ENCODE results near the gene OR10G3.

OR10G3 gene

DNA sequence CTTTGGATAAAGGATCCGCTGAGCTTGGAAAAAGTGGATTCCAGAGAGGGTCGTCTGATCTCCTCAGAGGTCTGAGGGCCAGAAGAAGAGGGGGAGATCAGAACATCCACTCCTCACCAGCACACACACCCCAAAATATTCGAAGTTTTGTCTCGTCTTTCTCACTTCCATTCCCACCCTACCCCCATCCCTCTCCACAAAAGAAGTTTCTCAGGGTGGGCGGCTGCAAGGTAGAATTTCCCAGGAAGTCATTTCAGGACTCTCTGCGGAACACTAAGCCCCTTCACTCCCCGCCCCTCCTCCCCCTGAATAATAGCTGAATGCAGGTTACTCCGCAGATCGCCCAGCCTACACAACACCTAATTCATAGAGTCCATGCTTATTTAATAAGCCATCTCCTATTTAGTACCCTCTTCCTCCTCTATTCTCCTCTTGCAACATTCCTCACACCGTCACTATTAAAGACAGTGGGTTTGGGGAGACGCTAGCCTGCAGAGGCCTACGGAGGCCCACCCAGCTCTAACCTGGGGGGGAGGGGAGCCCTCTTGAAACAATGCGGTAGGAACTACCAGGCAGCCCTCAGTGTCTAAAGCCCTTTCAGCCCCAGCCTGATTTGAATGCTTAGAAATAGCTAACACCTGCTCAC, 53.1 kb downstream of the OR10G3 start:
- no peaks in the 10 kb centered on the region for H3K36me3 ChIP-seq (ENCODE audit: insufficient read depth)
- H3K9ac ChIP-seq: no peak overlapping the region
- no peak overlapping the region for H3K4me2 ChIP-seq
- H2AFZ ChIP-seq (ENCODE audit: low read depth): no peak overlapping the region
- H3K27me3 ChIP-seq (ENCODE audit: insufficient read depth, low read depth): no peaks in the 10 kb centered on the region
- H3K4me3 ChIP-seq (IDR thresholded peaks at IDR 0.05; ENCODE audit: insufficient read depth, low read depth, low read length): no peak overlapping the region
- peaks cover 5% of the 10 kb centered on the region for H3K4me1 ChIP-seq (ENCODE audit: low read depth, poor library complexity, severe bottlenecking)
- H3K27ac ChIP-seq: no peak overlapping the region
- H4K20me1 ChIP-seq (ENCODE audit: insufficient read depth): no peaks in the 10 kb centered on the region
- no peaks in the 10 kb centered on the region for H3K79me2 ChIP-seq (ENCODE audit: insufficient read depth, low read depth)
- TF ChIP-seq, protein P1, sequence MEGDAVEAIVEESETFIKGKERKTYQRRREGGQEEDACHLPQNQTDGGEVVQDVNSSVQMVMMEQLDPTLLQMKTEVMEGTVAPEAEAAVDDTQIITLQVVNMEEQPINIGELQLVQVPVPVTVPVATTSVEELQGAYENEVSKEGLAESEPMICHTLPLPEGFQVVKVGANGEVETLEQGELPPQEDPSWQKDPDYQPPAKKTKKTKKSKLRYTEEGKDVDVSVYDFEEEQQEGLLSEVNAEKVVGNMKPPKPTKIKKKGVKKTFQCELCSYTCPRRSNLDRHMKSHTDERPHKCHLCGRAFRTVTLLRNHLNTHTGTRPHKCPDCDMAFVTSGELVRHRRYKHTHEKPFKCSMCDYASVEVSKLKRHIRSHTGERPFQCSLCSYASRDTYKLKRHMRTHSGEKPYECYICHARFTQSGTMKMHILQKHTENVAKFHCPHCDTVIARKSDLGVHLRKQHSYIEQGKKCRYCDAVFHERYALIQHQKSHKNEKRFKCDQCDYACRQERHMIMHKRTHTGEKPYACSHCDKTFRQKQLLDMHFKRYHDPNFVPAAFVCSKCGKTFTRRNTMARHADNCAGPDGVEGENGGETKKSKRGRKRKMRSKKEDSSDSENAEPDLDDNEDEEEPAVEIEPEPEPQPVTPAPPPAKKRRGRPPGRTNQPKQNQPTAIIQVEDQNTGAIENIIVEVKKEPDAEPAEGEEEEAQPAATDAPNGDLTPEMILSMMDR (conservative IDR thresholded peaks at IDR 0.05; ENCODE audit: low read depth, low read length): no peak

DNA sequence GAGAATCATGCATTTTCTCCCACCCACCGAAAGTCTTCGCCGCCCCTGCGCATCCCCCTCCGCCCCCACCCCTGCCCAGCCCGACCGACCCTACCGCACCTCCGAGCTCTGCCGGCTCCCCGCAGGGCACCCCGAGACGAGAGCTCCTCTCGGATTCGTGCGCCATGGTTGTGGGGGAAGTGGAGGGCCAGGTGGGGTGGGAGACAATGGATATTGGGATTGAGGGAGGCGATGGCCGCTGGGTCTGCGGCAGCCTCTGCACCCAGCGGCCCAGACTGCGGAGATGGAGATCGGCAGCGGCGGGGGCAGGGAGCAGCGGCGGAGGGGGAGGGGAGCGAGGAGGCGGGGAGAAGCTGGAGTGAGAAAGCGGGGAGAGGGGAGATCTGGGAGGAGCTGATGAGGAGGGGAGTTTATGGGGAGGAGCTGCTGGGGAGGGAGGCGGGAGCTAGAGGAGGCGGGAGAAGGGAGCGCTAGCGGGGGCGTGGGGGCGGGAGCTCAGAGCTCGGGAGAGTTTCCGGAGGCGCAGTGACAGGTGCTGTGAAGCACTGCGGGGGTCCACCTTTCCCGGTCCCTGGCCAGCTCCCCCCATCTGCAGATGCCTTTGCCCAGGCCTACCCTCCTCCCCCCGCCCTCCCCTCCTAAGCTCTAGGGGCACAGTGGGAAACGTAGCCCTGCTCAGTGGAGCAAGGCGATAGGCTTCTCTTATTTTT, 53.8 kb downstream of the OR10G3 start, which contains the start of gene SALL2:
Gene SALL2 (minus strand): TSS at position 385 of the 710 bp plus-strand sequence. CDS start 219 bp downstream, at position 166.
- TF ChIP-seq, protein P1 (conservative IDR thresholded peaks at IDR 0.05; ENCODE audit: low read depth, low read length): no peak
- no peaks in the 10 kb centered on the region for H4K20me1 ChIP-seq (ENCODE audit: insufficient read depth)
- no peak within 1 kb of the TSS for H3K4me3 ChIP-seq (IDR thresholded peaks at IDR 0.05; ENCODE audit: insufficient read depth, low read depth, low read length)
- no peak within 1 kb of the TSS for H3K4me2 ChIP-seq
- no peaks in the 10 kb centered on the region for H3K27me3 ChIP-seq (ENCODE audit: insufficient read depth, low read depth)
- no peak within 1 kb of the TSS for H3K27ac ChIP-seq
- no peaks in the 10 kb centered on the region for H3K79me2 ChIP-seq (ENCODE audit: insufficient read depth, low read depth)
- H3K4me1 ChIP-seq (ENCODE audit: low read depth, poor library complexity, severe bottlenecking): peaks cover 5% of the 10 kb centered on the region
- no peak within 1 kb of the TSS for H3K9ac ChIP-seq
- H3K36me3 ChIP-seq (ENCODE audit: insufficient read depth): no peaks in the 10 kb centered on the region
- H2AFZ ChIP-seq (ENCODE audit: low read depth): no peak within 1 kb of the TSS

DNA sequence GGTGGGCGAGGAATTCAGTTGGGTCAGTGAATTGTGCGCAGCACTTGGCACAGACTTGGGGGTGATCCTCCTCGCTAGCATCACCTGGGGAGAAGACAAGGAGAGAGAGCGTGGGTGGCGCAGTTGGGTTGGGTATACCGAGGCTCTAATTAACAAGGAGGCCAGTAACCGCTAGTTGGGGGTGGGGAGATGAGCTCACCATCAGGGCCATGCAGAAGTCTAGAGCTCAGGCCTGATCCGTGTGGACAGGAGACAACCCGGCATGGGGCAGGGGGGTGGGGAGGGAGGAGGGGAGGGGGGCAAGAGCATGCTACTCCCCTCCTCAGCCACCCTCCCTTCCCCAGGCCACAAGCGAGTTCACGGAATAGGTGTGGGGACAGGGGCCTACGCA, 54.3 kb downstream of the OR10G3 start:
- Histone ChIP-seq H4K20me1 (ENCODE audit: insufficient read depth) (no peaks in the 10 kb centered on the region), H2AFZ (ENCODE audit: low read depth) (no peak overlapping the region), H3K36me3 (ENCODE audit: insufficient read depth) (no peaks in the 10 kb centered on the region), H3K27me3 (ENCODE audit: insufficient read depth, low read depth) (no peaks in the 10 kb centered on the region), H3K4me3 (IDR thresholded peaks at IDR 0.05; ENCODE audit: insufficient read depth, low read depth, low read length) (no peak overlapping the region), H3K27ac (no peak overlapping the region), H3K79me2 (ENCODE audit: insufficient read depth, low read depth) (no peaks in the 10 kb centered on the region), H3K9ac (no peak overlapping the region), H3K4me2 (no peak overlapping the region), H3K4me1 (ENCODE audit: low read depth, poor library complexity, severe bottlenecking) (peaks cover 9% of the 10 kb centered on the region)
- TF ChIP-seq, protein P1 (conservative IDR thresholded peaks at IDR 0.05; ENCODE audit: low read depth, low read length): no peak

DNA sequence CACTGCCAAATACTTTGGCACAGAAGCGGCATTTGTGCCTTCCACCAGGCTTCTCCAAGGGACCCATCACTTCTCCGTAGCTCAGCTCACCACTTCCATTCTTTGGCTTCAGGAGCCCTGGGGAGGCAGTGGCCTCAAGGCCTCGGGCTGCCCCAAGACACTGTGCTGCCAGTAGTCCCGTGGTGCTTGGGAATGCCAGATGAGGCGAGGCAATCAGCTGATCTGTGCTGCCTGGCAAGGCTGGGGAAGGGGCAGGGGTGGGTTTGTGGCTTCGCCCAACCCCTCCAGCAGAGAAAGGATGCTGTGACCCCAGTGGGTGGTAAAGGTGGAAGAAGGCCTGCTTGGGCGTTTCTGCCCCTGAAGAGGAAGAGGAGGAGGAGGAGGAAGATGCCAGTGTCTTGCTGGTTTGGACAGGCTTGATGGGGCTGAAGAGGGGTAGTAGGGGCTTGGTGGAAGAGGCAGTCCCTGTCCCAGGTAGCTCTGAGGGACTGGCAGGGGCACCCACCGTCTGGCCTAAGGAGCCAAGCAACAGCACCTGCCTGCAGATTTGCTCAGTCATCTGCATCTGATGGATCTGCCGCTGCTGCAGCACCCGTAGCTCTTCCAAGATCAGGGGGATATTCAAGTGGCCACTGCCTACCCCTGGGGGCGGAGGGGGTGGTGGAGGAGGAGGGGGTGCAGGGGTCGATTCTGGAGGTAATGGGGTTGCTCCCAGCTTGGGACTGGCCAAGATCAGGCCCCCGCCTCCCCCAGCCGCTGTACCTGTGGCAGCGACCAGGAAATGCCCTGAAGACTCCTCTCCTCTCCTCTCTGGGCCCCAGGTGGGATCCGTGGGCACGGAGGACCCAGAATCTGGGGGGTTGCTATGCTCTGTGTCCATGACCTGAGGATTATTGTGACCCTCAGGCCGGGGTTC, 55.0 kb downstream of the OR10G3 start:
- Histone ChIP-seq H3K27me3 (ENCODE audit: insufficient read depth, low read depth) (no peaks in the 10 kb centered on the region), H3K27ac (no peak overlapping the region), H3K4me2 (no peak overlapping the region), H4K20me1 (ENCODE audit: insufficient read depth) (no peaks in the 10 kb centered on the region), H2AFZ (ENCODE audit: low read depth) (no peak overlapping the region), H3K36me3 (ENCODE audit: insufficient read depth) (no peaks in the 10 kb centered on the region), H3K4me3 (IDR thresholded peaks at IDR 0.05; ENCODE audit: insufficient read depth, low read depth, low read length) (no peak overlapping the region), H3K79me2 (ENCODE audit: insufficient read depth, low read depth) (no peaks in the 10 kb centered on the region), H3K9ac (no peak overlapping the region), H3K4me1 (ENCODE audit: low read depth, poor library complexity, severe bottlenecking) (peaks cover 14% of the 10 kb centered on the region)
- TF ChIP-seq, protein P1 (conservative IDR thresholded peaks at IDR 0.05; ENCODE audit: low read depth, low read length): no peak

Data from KMS-11 (cell line).